Stimulated activated naive CD8-positive, alpha-beta T cell treated with anti-CD3 and anti-CD28 coated beads, Interleukin-15, Interleukin-2, amounts not matched to agents 100 U/mL and 50 U/mL, for 24 hours (primary cell): Measurements from ENCODE around the gene BOLL.
"Not testable (repeated sequence)": the region's sequence is repeated elsewhere in the genome, so short reads cannot be mapped to it uniquely, and the experiment has no call there.

ENCODE experiments used
- ATAC-seq: fragments of 150-1000 bp; cut with Tn5 transposase; one replicate; pipeline ENCODE4 v1.10.0; 2021
- DNase-seq: peaks from one replicate; pipeline ENCODE4 v3.0.0; 2021

The BOLL gene

GRCh38 chr2:197798187-197798586, 13.1 kb upstream of the BOLL start:
- no peak for DNase-seq
- ATAC-seq = no peak

GRCh38 chr2:197795277-197795676, 10.2 kb upstream of the BOLL start:
- peak; percentile 85 for ATAC-seq
- DNase-seq = no peak

- no peak for ATAC-seq
- DNase-seq = no peak
Measured at GRCh38 chr2:197793456-197793855, 8.3 kb upstream of the BOLL start.

- peak; percentile 85 for ATAC-seq
- DNase-seq = peak; percentile 77
Measured at GRCh38 chr2:197786010-197786877, 1.1 kb upstream of the BOLL start.

GRCh38 chr2:197782126-197782525, 3.0 kb downstream of the BOLL start:
- DNase-seq (no peak), ATAC-seq (no peak)

GRCh38 chr2:197779261-197779660, 5.9 kb downstream of the BOLL start:
- DNase-seq (no peak), ATAC-seq (no peak)

GRCh38 chr2:197777823-197778407, 7.2 kb downstream of the BOLL start:
- DNase-seq (peak; percentile 18), ATAC-seq (no peak)

- ATAC-seq (no peak), DNase-seq (no peak)
Measured at GRCh38 chr2:197760293-197760657, 24.8 kb downstream of the BOLL start.

- no peak for DNase-seq
- no peak for ATAC-seq
Measured at GRCh38 chr2:197759625-197760292, 25.4 kb downstream of the BOLL start.

GRCh38 chr2:197759013-197759412, 26.1 kb downstream of the BOLL start:
- no peak for DNase-seq
- ATAC-seq = no peak

- no peak for ATAC-seq
- DNase-seq = no peak
Measured at GRCh38 chr2:197740200-197740599, 44.9 kb downstream of the BOLL start.

GRCh38 chr2:197728555-197729544, 56.3 kb downstream of the BOLL start:
- not testable (repeated sequence) for DNase-seq, ATAC-seq

- ATAC-seq = no peak
- DNase-seq = no peak
Measured at GRCh38 chr2:197727011-197727410, 58.1 kb downstream of the BOLL start.

- DNase-seq (no peak), ATAC-seq (no peak)
Measured at GRCh38 chr2:197717863-197718262, 67.3 kb downstream of the BOLL start.

GRCh38 chr2:197713271-197713670, 71.8 kb downstream of the BOLL start:
- ATAC-seq = no peak
- DNase-seq = no peak

GRCh38 chr2:197711578-197711977, 73.5 kb downstream of the BOLL start:
- ATAC-seq (no peak), DNase-seq (no peak)

GRCh38 chr2:197710424-197711042, 74.6 kb downstream of the BOLL start:
- ATAC-seq (peak; percentile 74), DNase-seq (peak; percentile 21)

GRCh38 chr2:197709140-197709539, 76.0 kb downstream of the BOLL start:
- ATAC-seq, DNase-seq: not testable (repeated sequence)

- no peak for DNase-seq
- no peak for ATAC-seq
Measured at GRCh38 chr2:197708331-197708730, 76.8 kb downstream of the BOLL start.

GRCh38 chr2:197707316-197708213, 77.6 kb downstream of the BOLL start:
- ATAC-seq (no peak), DNase-seq (no peak)

- ATAC-seq (no peak), DNase-seq (no peak)
Measured at GRCh38 chr2:197706839-197707207, 78.3 kb downstream of the BOLL start.
